Body of pancreas (tissue), 4 donors: Measurements from ENCODE around the gene CCDC12.

Experiments used
- POLR2A ChIP-seq, 3 donors: fragments of 450-650 bp; IDR thresholded peaks; one replicate each; pipeline ENCODE4 v1.6.1; 2016; ENCODE audit warnings: antibody characterized with exemption in 3 of 3, mild to moderate bottlenecking in 2 of 3
- TF ChIP-seq, protein P1 (sequence below), 7 experiments: fragments of 450-650 bp in 4 of 7; fragments of 200-600 bp in 3 of 7; sonication (generic) in 3 of 7; IDR thresholded peaks; one replicate each; pipeline ENCODE4 v1.5.1; 2016 to 2019; ENCODE audit warnings: antibody characterized with exemption in 7 of 7

DNA sequence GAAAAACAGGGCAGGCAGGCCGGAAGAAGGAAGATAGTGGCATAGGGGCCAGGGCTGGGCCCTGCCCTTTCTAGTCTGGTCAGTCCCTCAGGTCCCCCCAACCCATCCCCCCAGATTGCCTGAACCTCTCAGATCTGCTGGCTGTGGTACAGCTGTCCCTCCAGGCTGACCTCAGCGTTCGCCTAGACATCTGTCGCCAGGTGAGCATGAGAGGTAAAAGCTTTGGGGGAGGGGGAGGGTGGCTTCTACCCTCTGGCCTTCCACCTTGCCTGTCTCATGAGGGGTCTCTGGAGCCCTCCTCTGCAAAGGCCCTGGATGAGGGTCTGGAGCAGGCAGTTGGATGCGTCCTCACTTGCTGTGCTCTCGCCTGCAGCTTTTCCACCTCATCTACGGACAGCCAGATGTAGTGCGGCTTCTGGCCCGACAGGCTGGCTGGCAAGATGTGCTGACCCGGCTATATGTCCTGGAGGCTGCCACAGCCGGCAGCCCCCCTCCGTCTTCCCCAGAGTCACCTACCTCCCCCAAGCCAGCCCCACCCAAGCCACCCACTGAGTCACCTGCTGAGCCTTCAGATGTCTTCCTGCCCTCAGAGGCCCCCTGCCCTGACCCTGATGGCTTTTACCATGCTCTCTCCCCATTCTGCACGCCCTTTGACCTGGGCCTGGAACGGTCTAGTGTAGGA lies 23.1 kb upstream of the CCDC12 start:
- TF ChIP-seq POLR2A (IDR thresholded peaks at IDR 0.05): no peak
- TF ChIP-seq, protein P1, sequence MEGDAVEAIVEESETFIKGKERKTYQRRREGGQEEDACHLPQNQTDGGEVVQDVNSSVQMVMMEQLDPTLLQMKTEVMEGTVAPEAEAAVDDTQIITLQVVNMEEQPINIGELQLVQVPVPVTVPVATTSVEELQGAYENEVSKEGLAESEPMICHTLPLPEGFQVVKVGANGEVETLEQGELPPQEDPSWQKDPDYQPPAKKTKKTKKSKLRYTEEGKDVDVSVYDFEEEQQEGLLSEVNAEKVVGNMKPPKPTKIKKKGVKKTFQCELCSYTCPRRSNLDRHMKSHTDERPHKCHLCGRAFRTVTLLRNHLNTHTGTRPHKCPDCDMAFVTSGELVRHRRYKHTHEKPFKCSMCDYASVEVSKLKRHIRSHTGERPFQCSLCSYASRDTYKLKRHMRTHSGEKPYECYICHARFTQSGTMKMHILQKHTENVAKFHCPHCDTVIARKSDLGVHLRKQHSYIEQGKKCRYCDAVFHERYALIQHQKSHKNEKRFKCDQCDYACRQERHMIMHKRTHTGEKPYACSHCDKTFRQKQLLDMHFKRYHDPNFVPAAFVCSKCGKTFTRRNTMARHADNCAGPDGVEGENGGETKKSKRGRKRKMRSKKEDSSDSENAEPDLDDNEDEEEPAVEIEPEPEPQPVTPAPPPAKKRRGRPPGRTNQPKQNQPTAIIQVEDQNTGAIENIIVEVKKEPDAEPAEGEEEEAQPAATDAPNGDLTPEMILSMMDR (IDR thresholded peaks at IDR 0.05): no peak
